Retina (tissue), 1 donor: ENCODE measurements around the gene SIGLEC6.

Experiments used
- DNase-seq: peaks from one replicate; pipeline ENCODE4 v3.0.0-alpha.2; 2016

SIGLEC6 gene

DNA sequence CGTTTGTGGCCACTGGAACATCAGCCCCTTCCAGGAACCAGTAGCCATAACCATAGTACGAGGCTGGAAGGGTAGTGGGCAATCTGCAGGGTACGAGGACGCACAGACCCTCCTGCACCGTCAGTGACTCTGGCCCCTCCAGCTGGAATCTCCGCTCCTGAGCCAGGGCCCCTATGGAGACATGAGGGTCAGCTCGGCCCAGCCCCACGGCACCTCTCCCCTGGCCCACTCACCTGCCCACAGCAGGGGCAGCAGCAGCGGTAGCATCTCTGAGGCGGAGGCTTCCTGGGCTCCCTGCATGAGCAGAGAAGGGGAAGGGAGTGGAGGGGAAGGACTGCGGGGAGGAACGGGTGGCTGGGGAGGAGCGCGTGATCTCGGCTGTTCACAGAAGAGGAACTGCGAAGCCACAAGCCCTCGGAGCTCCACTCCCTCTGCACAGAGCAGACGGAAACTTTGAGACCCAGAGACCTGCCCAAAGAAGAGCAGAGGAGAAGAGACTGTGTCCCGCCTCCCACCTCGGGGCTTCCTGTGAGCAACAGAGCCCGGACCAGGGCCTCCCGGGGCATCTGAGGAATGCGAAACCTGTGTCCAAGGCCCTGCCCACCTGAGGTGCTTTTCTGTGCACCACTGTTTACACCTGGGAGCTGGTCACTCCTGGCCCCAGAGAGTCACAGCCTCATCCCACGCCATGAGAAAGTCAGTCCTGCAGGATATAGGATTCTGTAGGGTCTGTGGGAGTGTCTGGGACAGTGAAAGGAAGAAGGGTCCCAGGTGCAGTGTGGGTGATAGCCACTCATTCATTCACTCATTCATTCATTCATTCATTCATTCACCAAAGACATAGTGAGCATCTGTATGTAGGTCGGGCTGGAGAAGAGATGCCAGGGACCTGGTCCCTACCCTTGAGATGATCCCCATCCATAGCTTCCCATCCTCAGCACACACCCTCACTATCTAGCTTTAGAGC is at the start of gene SIGLEC6:
TSS of gene SIGLEC6 (minus strand) at position 322 of the 967 bp plus-strand sequence. CDS start at position 300, 22 bp downstream.
- DNase-seq = no peak

DNA sequence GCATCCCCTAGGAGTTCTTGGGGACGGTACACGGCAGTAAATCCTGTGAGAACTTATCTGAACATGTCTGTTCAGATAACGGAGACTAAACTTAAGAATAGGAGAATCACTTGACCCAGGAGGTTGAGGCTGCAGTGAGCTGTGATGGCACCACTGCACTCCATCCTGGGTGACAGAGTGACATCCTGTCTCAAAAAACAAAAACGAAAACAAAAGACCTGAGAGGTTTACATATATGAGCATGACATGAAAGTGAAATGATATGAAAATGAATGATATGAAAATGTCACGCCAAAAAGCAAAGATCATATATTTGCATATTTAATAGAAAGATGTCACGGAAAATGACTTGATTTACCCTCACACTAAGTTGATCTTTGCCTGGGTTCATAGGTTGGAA is 45.4 kb upstream of the SIGLEC6 start:
- no peak for DNase-seq

DNA sequence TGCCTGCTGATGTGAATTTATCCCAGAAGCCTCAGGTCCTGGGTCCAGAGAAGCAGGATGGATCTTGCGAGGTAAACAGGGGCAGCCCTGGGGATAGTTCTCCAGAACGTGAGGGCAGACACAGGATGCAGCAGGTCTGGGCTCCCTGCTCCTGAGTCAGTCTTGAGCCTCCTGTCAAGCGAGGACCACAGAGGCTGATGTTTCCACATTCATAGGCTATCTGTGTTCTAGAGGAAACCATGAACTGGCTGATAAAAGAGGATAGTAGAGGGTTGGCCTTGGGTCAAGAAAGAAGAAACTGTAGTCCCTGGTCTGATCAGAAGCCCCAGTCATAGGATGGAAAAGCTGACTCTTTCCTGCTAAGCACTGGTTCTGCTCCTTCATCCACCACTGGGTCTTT is 41.9 kb upstream of the SIGLEC6 start:
- DNase-seq = no peak

DNA sequence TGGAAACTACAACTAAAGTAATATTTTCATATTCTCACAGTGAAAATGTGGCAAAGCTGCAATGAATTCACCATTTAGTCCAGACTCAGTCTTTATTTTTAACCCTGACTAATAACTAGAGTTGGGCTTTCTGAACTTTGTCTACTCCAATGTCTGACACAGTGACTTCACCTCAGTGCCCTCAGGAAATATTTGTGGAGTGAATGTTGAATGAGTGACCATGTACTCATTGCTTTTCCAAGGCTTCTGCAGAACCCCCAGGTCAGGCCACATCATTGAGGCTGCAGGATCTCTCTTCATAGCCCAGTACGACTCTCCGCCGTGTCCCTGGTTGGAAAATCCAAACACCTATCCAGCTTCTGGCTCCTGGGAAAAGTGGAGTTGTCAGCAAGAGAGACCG is 41.4 kb upstream of the SIGLEC6 start:
- DNase-seq = no peak

DNA sequence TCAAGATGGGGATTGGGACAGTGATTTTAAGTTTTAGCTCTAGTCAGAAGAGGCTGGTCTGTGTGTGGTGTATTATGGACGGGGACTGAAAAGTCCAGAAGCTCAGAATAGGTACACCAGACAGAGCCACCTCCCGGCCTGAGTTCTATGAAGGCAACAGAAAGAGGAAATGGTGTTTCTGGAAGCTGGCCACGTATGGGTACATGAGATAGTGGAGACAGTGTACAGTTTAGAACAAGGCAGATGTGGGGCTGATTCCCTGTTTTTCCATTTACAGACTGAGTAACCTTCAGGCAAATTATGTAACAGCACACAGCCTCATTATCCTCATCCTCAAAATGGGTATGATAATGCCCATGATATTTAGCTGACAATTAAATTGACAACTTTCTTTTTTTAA is 40.9 kb upstream of the SIGLEC6 start:
- DNase-seq = no peak

DNA sequence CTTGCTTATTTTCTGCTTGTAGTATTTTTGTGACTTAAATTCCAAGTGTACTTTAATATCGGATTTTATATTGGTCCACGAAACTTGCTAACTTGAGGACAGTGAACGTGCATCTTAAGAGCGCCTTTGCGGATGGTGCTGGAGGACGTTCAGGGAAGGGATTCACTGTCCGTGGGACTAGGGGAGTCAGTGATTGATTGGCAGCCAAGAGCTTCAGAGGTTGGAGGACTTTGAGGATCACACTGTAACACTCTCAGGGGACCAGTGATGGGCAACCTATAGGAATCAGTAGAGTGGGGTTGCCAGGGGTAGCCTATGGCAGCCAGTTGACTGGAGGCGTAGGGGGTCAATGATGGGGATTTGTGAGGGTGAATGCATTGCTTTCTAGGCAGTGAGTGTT is 40.1 kb upstream of the SIGLEC6 start:
- DNase-seq = peak; percentile 31

DNA sequence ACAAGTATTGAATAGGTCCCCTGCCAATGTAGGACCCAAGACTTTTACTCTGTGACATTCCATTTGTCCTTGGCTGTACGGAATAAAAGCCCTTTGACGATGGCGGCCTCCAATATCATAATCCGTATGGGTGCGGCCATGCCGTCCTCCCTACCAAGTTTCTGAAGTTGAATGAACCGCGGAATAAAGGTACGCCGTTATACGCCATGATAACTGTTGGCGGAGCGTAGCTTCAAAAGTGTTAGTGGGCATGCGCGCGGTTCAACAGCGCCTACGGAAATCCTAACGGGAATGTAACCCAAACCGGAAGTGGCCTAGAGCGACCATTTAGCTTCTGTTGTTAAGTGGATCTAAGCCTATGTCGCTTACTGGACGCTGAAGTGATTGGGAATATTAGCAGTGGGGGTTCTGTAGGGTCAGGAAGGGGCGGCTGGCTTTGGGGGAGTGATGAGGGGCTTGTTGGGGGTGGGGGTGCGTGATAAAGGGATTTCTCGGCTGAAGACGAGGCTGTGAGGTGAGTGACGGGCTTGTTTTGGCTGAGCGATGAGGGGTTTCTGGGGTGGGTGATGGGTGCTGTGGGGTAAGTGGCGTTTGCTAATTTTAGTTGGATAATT is 39.6 kb upstream of the SIGLEC6 start, which contains the start of gene ZNF175:
TSS of gene ZNF175 (plus strand) at position 322 of the 614 bp plus-strand sequence. CDS start 2,047 bp downstream, outside the sequence.
- DNase-seq = peak; percentile 94

DNA sequence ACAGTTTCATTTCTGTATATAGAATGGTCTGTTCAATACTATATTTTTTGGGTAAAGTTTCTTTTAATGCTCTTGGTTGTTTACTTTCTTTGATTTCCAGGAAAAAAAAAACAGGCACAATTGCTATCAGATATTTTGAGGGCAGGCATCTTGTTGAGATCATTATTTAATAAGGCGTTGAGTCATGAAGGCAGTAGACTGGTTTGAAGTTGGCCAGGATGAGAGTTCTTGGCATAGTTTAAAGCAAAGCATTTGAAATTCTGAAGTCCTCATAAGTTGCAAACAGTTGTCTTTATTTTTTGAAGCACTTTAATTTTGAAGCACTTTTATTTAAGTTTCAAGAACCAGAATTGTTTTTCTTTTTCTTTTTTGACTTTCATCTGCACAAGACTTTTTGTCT is 37.0 kb upstream of the SIGLEC6 start:
- no peak for DNase-seq

DNA sequence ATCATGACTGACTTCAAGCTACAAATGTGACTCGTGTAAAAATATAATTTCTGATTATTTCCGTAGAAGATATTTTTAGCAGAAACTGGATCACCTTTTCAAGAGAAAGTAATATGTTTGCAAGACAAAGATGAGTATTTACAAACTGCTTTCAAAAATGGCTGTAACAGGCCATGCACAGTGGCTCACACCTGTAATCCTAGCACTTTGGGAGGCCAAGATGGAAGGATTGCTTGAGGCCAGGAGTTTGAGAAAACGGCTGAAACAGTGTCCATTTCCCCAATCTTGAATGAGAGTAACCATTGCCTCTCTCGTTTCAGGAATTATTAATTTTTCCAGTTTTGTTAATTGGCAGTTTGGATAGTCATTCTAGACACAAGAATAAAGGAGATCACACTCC is 36.1 kb upstream of the SIGLEC6 start:
- no peak for DNase-seq

DNA sequence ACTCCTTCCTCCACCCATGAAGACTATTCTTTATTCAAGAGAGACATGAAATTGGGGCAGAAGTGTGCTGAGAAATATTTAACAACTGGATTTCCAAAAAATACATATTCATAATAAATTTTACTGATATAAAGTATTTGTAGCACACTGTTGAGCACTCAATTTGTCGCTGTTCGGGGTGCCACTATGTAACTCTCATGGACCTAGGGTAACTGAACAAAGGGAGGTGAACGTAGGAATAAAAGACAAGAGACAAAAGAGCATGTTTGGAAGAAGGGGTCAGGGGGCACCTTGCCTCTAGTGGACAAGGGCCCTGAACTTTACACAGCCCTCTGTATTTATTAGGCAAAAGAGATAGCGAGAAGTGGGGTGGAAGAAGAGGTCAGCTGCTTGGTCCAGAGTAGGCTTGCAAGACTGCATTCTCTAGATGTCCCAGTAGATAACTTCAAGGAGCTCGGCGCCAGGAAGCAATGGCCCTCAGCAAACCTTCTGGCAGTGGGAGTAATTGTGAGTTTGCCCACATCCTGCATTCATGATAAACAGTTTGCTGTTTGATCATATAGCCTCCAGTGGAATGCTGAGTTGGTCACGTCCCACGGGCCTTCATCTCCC is 35.1 kb upstream of the SIGLEC6 start:
- DNase-seq = no peak

DNA sequence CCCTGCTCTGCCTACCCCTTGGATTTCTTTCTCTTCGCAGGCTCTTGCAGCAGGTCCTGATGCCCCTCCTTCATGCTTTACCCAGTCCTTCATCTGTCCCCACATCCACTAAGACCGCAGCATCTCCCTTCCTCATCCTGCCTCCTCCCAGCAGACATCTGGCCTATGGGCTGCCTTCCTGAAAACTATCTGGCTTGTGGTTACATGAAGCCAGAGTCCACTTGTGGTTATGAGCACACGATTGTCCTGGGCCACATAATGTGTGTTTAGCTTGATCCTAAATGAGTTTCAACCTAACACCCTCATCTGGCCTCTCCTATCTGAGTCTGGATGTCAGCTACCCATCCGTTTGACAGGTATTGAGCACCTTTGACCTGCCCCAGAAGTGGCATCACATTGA is 34.1 kb upstream of the SIGLEC6 start:
- no peak for DNase-seq

DNA sequence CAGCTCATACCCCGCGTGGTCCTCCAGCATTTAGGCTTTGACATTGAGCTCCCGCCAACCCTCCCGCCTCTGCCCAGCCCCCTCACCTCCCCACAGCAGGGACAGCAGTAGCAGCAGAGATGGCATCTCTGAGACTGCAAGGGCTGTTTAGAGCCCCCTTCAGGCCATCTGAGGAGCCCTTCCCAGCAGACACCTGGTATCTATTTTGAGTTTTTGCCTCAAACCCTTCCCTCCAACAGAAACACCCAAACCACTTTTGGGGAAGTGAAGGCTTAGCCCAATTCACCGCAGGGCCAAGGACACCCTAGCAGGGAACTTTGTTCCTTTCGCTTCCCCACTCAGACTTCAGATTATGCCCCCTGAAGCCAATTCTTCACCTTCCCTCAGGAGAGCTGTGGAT is 33.3 kb upstream of the SIGLEC6 start:
- DNase-seq = no peak

DNA sequence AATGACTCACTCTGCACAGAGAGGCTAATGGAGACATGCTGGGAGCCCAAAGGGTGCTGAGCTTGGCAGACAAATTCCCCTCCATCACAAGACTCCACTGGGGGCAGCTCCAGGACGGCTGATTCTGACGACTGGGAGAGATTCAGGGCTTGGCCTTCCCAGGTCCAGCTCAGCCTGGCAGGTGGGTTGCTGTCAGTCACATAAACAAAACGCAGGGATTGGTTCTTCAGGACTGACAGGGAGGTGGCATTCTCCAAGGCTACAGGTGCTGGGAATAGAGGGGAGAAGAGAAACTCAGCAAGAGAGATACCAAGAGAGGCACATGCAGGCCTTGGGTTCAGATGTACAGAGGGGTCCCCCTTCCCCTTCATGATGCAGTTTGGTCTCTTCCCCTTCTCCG is 28.9 kb upstream of the SIGLEC6 start:
- no peak for DNase-seq

DNA sequence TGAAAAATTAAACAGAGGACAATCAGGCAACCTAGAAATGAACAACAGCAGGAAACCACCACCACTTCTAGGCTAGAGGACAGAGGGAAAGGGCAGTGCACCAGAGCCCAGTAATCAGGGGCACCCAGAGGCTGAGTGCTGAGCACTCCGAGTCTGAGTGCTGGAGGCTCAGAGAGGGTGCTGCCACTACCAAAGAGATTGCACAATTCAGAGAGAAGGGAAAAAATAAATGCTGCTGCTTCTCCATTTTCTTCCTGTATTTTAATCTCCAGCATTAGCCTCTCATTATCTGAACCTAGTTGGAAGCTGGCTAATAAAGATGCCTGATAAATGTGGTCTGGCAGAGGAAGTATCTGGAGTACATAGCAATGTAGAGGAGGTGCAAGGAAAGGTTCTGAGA is 27.8 kb upstream of the SIGLEC6 start:
- no peak for DNase-seq

DNA sequence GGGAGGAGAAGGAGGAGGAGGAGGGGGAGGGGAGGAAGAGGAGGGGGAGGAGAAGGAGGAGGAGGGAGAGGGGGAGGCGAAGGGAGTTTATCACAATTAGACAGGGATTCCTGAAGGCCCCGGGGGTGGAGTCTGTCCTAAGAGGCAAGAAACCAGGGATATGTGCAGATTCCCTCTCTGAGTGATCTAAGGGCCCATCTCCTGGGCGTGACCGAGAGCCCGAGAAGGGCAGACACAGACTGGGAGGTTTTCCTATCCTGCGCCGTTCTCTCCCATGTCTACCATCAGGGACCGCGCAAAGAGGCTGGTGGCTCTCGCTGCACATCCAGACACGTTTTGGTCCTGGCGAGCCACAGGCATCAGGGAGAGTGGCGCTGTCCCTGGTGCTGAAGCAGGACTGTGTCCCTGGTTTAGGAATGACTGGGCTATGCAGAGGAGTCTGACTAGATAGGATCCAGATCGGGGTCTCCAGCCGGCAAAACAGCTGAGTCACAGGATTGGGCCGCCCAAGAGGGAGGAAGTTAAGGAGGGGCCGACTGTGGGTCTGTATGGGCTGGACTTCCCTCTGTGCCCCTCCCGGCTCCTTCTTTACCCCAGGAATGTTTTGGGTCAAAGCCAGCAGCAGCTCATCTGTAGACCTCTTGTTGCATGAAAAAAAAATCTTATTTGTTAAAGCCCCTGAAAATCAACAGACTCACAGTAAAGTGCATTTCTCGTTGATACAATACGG is 21.7 kb upstream of the SIGLEC6 start:
- peak; percentile 66 for DNase-seq

DNA sequence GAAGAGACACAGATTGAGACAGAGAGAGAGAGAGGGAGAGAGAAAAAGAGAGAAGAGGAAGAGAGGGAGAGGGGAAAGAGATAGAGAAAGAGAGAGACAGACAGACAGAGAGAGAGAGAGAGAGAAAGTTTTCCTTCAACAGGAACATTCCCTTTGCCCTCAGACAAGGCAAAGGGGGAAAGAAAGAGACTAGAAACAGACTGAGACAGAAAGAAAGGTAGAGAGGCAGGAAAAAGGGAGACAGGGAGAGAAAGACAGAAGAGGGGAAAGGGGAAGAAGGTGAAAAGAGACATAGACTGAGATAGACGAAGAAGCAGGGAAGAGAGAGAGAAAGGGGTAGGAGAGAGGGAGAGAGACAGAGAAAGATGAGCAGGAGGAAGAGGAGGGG is 21.1 kb upstream of the SIGLEC6 start:
- no peak for DNase-seq

DNA sequence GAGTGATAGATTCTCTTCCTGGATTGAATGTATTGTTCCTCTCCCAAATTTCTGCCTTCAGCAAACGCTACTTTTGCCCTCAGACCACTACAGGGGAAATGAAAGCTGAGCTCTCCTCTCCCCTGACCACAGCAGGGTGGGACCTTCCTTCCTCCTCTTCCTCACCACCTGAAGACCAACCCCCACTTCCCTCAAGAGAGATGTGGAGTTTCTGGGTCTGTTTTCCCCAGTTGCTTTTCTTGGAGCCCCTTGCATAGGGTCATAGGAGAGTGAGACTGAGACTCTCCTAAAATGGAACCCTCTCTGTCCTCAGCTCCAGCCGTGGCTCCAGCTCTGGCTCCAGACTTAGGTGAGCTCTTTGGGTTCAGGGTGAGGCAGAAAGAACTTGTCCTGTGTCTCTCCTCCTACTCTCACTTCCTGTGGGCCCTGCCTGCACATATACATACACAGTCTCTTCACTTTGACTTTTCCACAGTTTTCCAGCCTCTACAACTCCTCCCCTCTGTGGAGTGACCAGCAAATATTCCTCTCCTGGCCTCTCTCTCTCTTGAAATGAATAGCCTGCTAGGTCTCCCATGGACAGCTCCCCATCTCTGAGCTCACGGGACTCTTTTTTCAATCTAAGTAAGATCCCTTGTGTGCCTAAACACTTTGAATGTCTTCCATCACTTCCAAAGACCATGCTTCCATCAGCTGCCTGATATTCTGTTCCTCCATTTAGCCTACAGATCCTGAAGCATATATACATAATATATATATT is 20.4 kb upstream of the SIGLEC6 start:
- DNase-seq = no peak

DNA sequence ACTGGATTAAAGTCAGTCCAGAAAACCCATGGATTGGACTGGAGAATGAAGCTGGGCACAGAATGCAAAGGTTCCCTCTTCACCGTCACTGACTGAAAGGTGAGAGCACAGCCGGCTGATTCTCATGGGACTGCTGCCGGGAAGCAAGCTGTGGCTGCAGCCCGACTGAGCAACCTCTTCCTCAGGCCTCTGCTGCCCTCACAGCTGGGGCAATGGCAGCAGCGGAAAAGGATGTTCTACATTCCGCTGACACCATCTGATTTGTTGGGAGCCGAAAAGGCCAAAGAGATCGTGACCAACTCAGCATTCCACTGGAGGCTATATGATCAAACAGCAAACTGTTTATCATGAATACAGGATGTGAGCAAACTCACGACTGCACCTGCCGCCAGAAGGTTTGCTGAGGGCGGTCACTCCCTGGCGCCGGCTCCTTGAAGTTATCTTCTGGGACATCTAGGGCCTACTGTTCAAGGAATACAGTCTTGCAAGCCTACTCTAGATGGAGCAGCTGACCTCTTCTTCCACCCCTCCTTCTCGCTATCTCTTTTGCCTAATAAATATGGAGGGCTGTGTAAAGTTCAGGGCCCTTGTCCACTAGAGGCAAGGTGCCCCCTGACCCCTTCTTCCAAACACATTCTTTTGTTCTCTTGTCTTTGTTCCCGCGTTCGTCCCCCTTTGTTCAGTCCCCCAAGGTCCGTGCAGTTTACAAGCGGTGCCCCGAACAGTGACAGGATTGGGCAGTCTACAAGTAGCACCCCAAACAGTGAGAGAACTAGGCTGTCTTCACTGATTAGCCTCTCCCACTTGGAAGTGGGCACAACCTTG is 19.6 kb upstream of the SIGLEC6 start:
- DNase-seq = no peak

DNA sequence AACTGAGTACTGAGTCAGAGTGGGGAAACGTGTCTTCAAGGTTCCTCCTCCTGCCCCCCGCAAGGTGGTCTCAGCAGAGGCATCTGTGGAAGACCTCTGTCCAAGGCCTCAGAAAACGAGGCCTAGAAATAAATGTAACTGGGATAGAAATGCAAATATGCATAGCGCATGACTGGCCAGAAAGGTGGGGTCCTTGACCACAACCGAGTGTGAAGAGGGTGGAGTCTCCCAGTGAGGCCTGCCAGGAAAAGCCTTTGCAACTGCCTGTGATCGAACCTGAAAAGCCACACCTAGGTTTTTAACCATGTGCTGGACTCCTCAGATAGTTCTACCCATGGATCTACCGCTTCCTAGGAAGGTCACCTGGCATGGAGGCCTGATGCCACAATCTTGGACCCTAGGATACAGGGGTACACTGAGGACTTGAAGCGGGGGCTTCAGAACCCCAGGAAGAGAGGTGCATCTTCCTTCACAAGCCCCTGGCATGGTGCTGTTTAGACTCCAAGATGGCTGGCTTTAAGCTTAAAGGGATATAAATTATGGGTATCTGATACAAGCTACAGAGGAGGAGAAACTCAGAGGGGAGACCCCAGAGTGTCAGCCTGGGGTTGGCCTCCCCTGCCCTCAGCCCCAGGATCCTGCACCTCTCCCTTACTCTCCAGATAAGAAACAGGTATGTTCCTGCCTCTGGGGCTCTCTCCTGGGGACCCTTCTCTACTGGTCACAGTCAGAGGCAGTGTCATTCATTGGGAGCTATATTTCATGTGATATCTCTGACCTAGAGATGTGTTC is 18.3 kb upstream of the SIGLEC6 start:
- no peak for DNase-seq

DNA sequence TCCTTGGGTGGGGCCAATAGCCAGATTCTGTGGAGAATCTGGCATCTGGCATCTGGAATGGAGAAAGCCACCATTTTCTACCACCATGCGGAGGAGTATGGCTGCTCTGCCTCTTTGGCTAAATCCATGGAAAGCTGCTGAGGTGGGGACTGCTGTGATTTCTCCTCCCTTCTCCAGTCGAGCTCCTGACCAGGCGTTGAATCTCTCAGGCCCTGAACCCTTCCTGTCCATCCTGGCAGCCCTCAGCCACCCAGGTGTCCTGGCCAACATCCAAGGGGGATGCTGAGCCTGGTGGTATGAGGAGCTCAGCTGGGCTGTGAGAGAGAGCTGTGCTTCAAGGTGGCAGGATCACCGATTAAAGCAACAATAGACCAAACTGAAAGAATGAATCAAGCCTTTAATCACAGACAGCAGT is 17.4 kb upstream of the SIGLEC6 start:
- DNase-seq = no peak
